Adrenal gland (tissue), 12 donors: ENCODE results near the gene LAPTM4A. TPM values are rescaled to one million over a fixed set of nuclear protein-coding genes. Genes with fewer than 3 reads are reported as not detected.

ENCODE experiments used
- DNase-seq, 7 donors: peaks; one replicate each; pipeline ENCODE4 v3.0.0-alpha.2; 2019 to 2020
- H3K27ac ChIP-seq, 5 donors: fragments of 200-600 bp; sonication (generic) in 4 of 5; 1 replicate in 3 of 5; 2 replicates in 2 of 5; pipeline versions ENCODE4 v1.5.1 to v1.8.0; 2016 to 2020; ENCODE audit warnings: mild to moderate bottlenecking in 1 of 5
- H3K27me3 ChIP-seq: fragments of 200-600 bp; 2 replicates; pipeline ENCODE4 v1.8.0; 2021
- H3K36me3 ChIP-seq, 2 donors: fragments of 200-600 bp; replicated peaks in 1 of 2; 1 replicate in 1 of 2; 2 replicates in 1 of 2; pipeline versions ENCODE4 v1.5.1 to v1.8.0; 2018 to 2022
- H3K4me1 ChIP-seq, 2 donors: fragments of 200-600 bp; replicated peaks in 1 of 2; 1 replicate in 1 of 2; 2 replicates in 1 of 2; pipeline versions ENCODE4 v1.5.1 to v1.8.0; 2018 to 2021
- H3K4me3 ChIP-seq, 4 donors: fragments of 200-600 bp; sonication (generic) in 3 of 4; one replicate each; pipeline ENCODE4 v1.5.1; 2016 to 2018
- H3K9me3 ChIP-seq, 3 donors: fragments of 200-600 bp; sonication (generic) in 1 of 3; replicated peaks in 1 of 3; 1 replicate in 2 of 3; 2 replicates in 1 of 3; pipeline versions ENCODE4 v1.5.1 to v1.8.0; 2016 to 2021
- POLR2A ChIP-seq, 2 donors: fragments of 450-650 bp; IDR thresholded peaks; one replicate each; pipeline ENCODE4 v1.6.1; 2017; ENCODE audit warnings: antibody characterized with exemption in 2 of 2, mild to moderate bottlenecking in 2 of 2, moderate library complexity in 1 of 2
- WGBS, 4 donors: extraction: QIAGEN DNeasy Blood & Tissue Kit in 2 of 4; methylation state at CpG; one replicate each; pipeline versions ENCODE4 v1.1.5 to v1.1.7; 2013 to 2017; 5-methylcytosine and 5-hydroxymethylcytosine counted together
- intact Hi-C, 2 donors: fragments of 100-400 bp; cut with DNase I; formaldehyde crosslinking; loops; one replicate each; pipeline versions ENCODE4 v1.14.1 to v1.15.0; 2022 to 2023
- polyA plus RNA-seq, 3 donors: library from polyadenylated mRNA; stranded (reverse); fragments of 200-250 nt in 2 of 3; fragments of 350-450 nt in 1 of 3; fragmentation: Illumina TruSeq in 1 of 3; extraction: RNeasy Lipid Tissue Mini Kit (QIAGEN cat#74804) in 1 of 3; gene quantifications; one replicate each; pipeline ENCODE4 v1.2.3, GENCODE V29; 2013 to 2014
- total RNA-seq, 9 donors: library from RNA; depleted of rRNA in 4 of 9; stranded (reverse); fragments of >200 nt in 4 of 9; fragments of 120-200 nt in 1 of 9; fragmentation: NEBNext Ultra II Directional in 1 of 9; extraction: Animal tissue kit (Norgen Biotek cat#: 25700) in 1 of 9; gene quantifications; one replicate each; pipeline versions ENCODE4 v1.1.0 to v1.2.4, GENCODE V29; 2013 to 2023
- TF ChIP-seq, protein P1 (sequence below), 6 experiments: fragments of 450-650 bp in 4 of 6; fragments of 200-600 bp in 2 of 6; sonication (generic) in 1 of 6; IDR thresholded peaks; 1 replicate in 5 of 6; 2 replicates in 1 of 6; pipeline versions ENCODE4 v1.5.1 to v1.8.0; 2016 to 2021; ENCODE audit warnings: antibody characterized with exemption in 6 of 6, mild to moderate bottlenecking in 2 of 6, moderate library complexity in 1 of 6
- donor health status: healthy with polysubstance abuse.
- donor health status: Bipolar disorder and iron deficiency.
- donor health status: DM: yes; HTN: yes; CAD: no.
- donor health status: DM: no; HTN: no; CAD: no.
- donor health status: DM: no; HTN: no; CAD: no.
- donor health status: DM: yes; HTN: yes; CAD: no.

LAPTM4A gene
- total and polyA plus RNA-seq, 12 donors, result 58.8 to 684 (median 229) TPM

DNA sequence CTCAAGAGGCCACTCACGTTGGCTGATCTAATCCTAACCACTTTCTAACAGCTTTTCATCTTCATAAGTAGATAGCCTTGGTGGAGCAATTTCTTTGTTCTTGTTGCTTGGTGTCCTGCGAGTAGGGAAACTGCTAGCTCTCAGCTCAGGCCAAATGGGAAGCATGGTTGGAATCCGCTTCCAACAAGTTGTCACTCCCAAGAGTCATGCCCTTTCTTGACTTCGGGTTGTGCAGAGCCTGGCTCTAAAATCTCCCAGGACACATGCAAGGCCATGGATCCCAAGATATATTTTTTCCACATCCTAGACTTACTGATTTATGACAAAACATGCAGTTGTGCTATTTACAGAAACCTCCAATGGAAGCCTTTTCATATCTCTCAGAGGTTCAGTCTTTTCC is 31.7 kb downstream of the LAPTM4A start:
- TF ChIP-seq POLR2A (IDR thresholded peaks at IDR 0.05), result no peak
- TF ChIP-seq, protein P1, sequence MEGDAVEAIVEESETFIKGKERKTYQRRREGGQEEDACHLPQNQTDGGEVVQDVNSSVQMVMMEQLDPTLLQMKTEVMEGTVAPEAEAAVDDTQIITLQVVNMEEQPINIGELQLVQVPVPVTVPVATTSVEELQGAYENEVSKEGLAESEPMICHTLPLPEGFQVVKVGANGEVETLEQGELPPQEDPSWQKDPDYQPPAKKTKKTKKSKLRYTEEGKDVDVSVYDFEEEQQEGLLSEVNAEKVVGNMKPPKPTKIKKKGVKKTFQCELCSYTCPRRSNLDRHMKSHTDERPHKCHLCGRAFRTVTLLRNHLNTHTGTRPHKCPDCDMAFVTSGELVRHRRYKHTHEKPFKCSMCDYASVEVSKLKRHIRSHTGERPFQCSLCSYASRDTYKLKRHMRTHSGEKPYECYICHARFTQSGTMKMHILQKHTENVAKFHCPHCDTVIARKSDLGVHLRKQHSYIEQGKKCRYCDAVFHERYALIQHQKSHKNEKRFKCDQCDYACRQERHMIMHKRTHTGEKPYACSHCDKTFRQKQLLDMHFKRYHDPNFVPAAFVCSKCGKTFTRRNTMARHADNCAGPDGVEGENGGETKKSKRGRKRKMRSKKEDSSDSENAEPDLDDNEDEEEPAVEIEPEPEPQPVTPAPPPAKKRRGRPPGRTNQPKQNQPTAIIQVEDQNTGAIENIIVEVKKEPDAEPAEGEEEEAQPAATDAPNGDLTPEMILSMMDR (IDR thresholded peaks at IDR 0.05), result no peak
- no peak overlapping the region for H3K4me3 ChIP-seq
- H3K27ac ChIP-seq, result no peak overlapping the region
- no peaks in the 10 kb centered on the region for H3K27me3 ChIP-seq
- H3K4me1 ChIP-seq, result no peaks in the 10 kb centered on the region
- intact Hi-C loops, result loop anchor here (5.0 kb wide), 2 partner anchors 33 to 73 kb away; partner anchors contain the start of gene LAPTM4A (in 1 of the 2)
- no peaks in the 10 kb centered on the region for H3K9me3 ChIP-seq
- DNase-seq, result no peak
- H3K36me3 ChIP-seq, result no peaks in the 10 kb centered on the region
- 79 to 96% (median 87%) methylated on average over 4 of the region's 4 CpGs for WGBS, 4 donors

DNA sequence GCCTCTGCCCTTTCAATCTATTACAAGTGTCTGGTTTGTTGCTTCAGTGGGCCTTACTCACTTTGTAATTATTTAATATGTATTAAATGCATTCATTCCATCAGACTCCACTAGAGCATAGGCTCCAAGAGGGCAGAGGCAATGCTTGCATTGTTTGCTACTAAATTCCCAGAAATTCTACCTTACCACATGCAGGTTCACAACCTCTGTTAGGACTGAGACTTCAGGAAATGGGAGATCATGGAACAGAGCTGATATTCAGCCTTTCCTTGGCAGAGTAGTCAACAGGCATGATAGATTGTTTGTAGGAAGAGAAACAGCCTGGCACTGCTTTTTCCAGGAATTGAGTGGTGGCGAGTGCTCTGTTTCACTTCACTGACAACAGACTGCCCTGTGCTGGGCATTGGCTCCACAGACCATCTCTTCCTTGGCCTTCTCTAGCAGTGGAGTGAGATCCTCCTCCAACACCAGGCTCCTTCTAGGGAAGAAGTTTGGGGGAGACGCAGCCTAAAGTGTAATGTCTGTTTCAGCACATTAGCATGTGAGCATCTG is 32.8 kb downstream of the LAPTM4A start:
- Histone ChIP-seq H3K36me3 (no peaks in the 10 kb centered on the region), H3K4me3 (no peak overlapping the region), H3K27me3 (no peaks in the 10 kb centered on the region), H3K9me3 (no peaks in the 10 kb centered on the region), H3K27ac (no peak overlapping the region), H3K4me1 (no peaks in the 10 kb centered on the region)
- WGBS, 4 donors, result 74 to 100% (median 93%) methylated on average over 2 of the region's 2 CpGs
- no peak for TF ChIP-seq POLR2A (IDR thresholded peaks at IDR 0.05)
- TF ChIP-seq, protein P1 (IDR thresholded peaks at IDR 0.05), result no peak
- DNase-seq, result no peak
- intact Hi-C loops, result loop anchor here (5.0 kb wide), 2 partner anchors 34 to 74 kb away; partner anchors contain the start of gene LAPTM4A (in 1 of the 2)

DNA sequence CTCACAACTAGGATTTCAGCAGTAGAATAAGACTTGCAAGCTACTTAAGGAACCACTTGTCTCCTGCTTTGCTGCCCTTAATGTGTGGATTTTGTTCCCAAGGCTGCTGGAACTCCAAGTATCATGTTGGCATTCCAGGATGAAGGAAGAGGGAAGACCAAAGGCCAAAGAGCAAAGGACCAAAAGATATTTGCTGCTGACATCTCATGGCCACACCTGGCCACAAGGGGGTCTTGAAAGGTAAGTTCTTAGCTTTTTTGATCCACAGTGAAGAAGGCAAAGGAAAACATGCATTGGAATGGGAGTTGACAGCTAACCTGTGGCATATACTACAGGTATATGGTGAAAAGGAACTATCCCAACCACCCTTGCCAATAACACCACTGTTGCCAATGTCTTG is 35.1 kb downstream of the LAPTM4A start:
- no peak for DNase-seq
- TF ChIP-seq, protein P1 (IDR thresholded peaks at IDR 0.05), result no peak
- TF ChIP-seq POLR2A (IDR thresholded peaks at IDR 0.05), result no peak
- intact Hi-C loops, result loop anchor here (5.0 kb wide), 2 partner anchors 36 to 76 kb away; partner anchors contain the start of gene LAPTM4A (in 1 of the 2)
- no peaks in the 10 kb centered on the region for H3K36me3 ChIP-seq
- no peak overlapping the region for H3K27ac ChIP-seq
- no peaks in the 10 kb centered on the region for H3K9me3 ChIP-seq
- H3K4me1 ChIP-seq, result peaks cover 0 to 12% of the 10 kb centered on the region in 2 donors
- H3K4me3 ChIP-seq, result no peak overlapping the region
- no peaks in the 10 kb centered on the region for H3K27me3 ChIP-seq

DNA sequence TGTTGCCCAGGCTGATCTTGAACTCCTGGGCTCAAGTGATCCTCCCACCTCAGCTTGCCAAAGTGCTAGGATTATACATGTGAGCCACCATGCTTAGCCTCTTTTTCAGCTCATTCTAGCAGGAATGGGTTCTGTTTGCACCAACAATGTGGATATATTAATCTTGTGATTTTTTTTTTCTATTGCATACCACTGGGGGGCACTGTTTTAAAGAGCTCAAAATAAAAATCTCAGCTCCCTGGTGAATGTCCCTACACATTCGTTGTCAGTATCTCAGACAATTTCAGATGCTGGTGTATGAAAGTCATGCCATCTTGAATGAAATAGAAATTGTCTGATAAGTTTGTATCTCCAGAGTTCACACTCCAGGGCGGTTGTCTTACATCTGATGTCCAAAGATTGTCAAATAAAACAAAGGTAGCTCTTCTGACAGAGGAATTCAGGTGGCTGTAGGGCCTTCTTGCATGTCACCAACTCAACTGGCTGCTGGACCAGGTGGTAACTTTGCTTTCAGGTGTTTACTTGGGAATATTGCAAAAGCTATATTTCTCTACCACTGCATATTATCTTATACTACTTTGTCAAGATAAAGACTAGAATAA is 35.8 kb downstream of the LAPTM4A start:
- Histone ChIP-seq H3K27ac (no peak overlapping the region), H3K9me3 (no peaks in the 10 kb centered on the region), H3K4me1 (peaks cover 0 to 12% of the 10 kb centered on the region in 2 donors), H3K4me3 (no peak overlapping the region), H3K27me3 (no peaks in the 10 kb centered on the region), H3K36me3 (no peaks in the 10 kb centered on the region)
- 6 to 17% (median 8%) methylated on average over 2 of the region's 2 CpGs for WGBS, 4 donors
- TF ChIP-seq, protein P1 (IDR thresholded peaks at IDR 0.05), result peak; percentile 54 to 81 (median 67)
- TF ChIP-seq POLR2A (IDR thresholded peaks at IDR 0.05), result no peak
- intact Hi-C loops, result loop anchor here (2.0 to 5.0 kb wide), 3 partner anchors 37 to 77 kb away; partner anchors contain the start of gene LAPTM4A (in 1 of the 2)
- DNase-seq, result peak in 1 of 7 donors; percentile 25
